Measurements from ENCODE around the gene WIPI1. TPM values are rescaled to one million over a fixed set of nuclear protein-coding genes. Genes with fewer than 3 reads are reported as not detected.

The WIPI1 gene
- total and polyA plus RNA-seq, 10 of the 15 experiments (the other 5 are each of a cell fraction or from before 2014, with no cell fraction given), result 6.5 to 44.5 (median 26.2) TPM

DNA sequence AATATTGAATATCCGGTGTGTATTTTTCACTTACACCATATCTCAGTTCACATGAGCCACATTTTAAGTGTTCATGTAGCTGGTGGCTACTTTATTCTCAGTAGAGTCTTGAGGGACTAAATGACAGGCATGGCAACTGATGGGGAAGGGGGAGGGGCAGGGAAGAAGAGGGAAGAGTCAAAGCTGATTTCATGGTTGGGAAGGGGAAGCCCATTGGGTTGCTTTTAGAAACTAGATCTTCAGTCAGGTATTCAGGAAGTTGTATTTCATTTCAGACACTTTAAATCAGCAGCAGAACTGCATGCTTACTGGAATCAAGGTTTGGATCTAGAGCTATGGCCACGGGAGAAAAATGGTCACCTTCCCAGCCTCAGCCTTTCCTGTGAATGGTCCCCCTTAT is 2.9 kb upstream of the WIPI1 start (continued):
- TF ChIP-seq, protein P1, sequence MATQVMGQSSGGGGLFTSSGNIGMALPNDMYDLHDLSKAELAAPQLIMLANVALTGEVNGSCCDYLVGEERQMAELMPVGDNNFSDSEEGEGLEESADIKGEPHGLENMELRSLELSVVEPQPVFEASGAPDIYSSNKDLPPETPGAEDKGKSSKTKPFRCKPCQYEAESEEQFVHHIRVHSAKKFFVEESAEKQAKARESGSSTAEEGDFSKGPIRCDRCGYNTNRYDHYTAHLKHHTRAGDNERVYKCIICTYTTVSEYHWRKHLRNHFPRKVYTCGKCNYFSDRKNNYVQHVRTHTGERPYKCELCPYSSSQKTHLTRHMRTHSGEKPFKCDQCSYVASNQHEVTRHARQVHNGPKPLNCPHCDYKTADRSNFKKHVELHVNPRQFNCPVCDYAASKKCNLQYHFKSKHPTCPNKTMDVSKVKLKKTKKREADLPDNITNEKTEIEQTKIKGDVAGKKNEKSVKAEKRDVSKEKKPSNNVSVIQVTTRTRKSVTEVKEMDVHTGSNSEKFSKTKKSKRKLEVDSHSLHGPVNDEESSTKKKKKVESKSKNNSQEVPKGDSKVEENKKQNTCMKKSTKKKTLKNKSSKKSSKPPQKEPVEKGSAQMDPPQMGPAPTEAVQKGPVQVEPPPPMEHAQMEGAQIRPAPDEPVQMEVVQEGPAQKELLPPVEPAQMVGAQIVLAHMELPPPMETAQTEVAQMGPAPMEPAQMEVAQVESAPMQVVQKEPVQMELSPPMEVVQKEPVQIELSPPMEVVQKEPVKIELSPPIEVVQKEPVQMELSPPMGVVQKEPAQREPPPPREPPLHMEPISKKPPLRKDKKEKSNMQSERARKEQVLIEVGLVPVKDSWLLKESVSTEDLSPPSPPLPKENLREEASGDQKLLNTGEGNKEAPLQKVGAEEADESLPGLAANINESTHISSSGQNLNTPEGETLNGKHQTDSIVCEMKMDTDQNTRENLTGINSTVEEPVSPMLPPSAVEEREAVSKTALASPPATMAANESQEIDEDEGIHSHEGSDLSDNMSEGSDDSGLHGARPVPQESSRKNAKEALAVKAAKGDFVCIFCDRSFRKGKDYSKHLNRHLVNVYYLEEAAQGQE (IDR thresholded peaks at IDR 0.05; ENCODE audit: low read depth, low read length), result no peak
- TF ChIP-seq, protein P2, sequence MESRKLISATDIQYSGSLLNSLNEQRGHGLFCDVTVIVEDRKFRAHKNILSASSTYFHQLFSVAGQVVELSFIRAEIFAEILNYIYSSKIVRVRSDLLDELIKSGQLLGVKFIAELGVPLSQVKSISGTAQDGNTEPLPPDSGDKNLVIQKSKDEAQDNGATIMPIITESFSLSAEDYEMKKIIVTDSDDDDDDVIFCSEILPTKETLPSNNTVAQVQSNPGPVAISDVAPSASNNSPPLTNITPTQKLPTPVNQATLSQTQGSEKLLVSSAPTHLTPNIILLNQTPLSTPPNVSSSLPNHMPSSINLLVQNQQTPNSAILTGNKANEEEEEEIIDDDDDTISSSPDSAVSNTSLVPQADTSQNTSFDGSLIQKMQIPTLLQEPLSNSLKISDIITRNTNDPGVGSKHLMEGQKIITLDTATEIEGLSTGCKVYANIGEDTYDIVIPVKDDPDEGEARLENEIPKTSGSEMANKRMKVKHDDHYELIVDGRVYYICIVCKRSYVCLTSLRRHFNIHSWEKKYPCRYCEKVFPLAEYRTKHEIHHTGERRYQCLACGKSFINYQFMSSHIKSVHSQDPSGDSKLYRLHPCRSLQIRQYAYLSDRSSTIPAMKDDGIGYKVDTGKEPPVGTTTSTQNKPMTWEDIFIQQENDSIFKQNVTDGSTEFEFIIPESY (IDR thresholded peaks at IDR 0.05), result no peak
- TF ChIP-seq IKZF2 (IDR thresholded peaks at IDR 0.05), result peak; percentile 14 to 30
- peak; percentile 64; the same call in 1 of the 2 replicates for TF ChIP-seq EED (IDR thresholded peaks at IDR 0.05; ENCODE audit: low read depth)
- TF ChIP-seq NR2F1 (conservative IDR thresholded peaks at IDR 0.05), result no peak
